K562 (cell line): ENCODE results near the gene KRT26. TPM values are rescaled to one million over a fixed set of nuclear protein-coding genes. Genes with fewer than 3 reads are reported as not detected.
A peak's percentile ranks its signal among the peaks of the same experiment; 100 is the strongest.

Source experiments
- AFF1 ChIP-seq, 2 experiments: fragments of 450-650 bp; IDR thresholded peaks; 2 replicates each; pipeline ENCODE4 v1.6.1; 2018; ENCODE audit warnings: mild to moderate bottlenecking in 2 of 2, low read depth in 1 of 2; ENCODE audit not compliant: partially characterized antibody in 2 of 2
- HNRNPLL ChIP-seq: fragments of 200-400 bp; formaldehyde crosslinking; IDR thresholded peaks from 2 replicates; pipeline ENCODE4 v1.6.1; 2017; ENCODE audit warnings: low read length, low read depth, mild to moderate bottlenecking; ENCODE audit not compliant: poor library complexity, severe bottlenecking
- NBN ChIP-seq: fragments of 450-650 bp; IDR thresholded peaks from 2 replicates; pipeline ENCODE4 v1.6.1; 2016; ENCODE audit warnings: low read depth, mild to moderate bottlenecking
- PML ChIP-seq: IDR thresholded peaks from 2 replicates; pipeline ENCODE4 v1.6.1; 2012; ENCODE audit warnings: low read length, inconsistent platforms
- RAD51 ChIP-seq: fragments of 450-650 bp; IDR thresholded peaks from 2 replicates; pipeline ENCODE4 v1.7.1; 2016; ENCODE audit warnings: low read depth, mild to moderate bottlenecking, borderline replicate concordance
- REST ChIP-seq, 2 experiments: fragments of 450-650 bp; formaldehyde crosslinking in 1 of 2; IDR thresholded peaks; 2 replicates each; pipeline versions ENCODE4 v1.4.0 to v1.6.1; 2014 to 2020; ENCODE audit warnings: mild to moderate bottlenecking in 2 of 2, borderline replicate concordance in 1 of 2, low read depth in 1 of 2
- SMAD4 ChIP-seq: fragments of 250-450 bp; sonication (Bioruptor Pico); conservative IDR thresholded peaks from 2 replicates; pipeline ENCODE4 v1.8.0; 2021; ENCODE audit warnings: inconsistent platforms, mild to moderate bottlenecking, moderate library complexity
- TAF1 ChIP-seq: IDR thresholded peaks from 2 replicates; pipeline ENCODE4 v1.6.1; 2011; ENCODE audit warnings: mild to moderate bottlenecking, low read length, moderate library complexity; ENCODE audit not compliant: insufficient read depth, control insufficient read depth, severe bottlenecking; ENCODE audit errors: extremely low read depth
- TOE1 ChIP-seq, 2 experiments: fragments of 450-650 bp in 1 of 2; sonication (generic) in 1 of 2; formaldehyde crosslinking in 1 of 2; IDR thresholded peaks; 2 replicates each; pipeline versions ENCODE4 v1.7.1 to v1.8.0; 2016 to 2022; ENCODE audit warnings: borderline replicate concordance in 2 of 2, mild to moderate bottlenecking in 2 of 2, antibody characterized with exemption in 1 of 2, inconsistent platforms in 1 of 2, low read depth in 1 of 2, missing genetic modification reagents in 1 of 2, moderate library complexity in 1 of 2
- polyA plus RNA-seq, 8 experiments: library from polyadenylated mRNA; depleted of rRNA in 4 of 8; stranded (reverse) in 5 of 8; unstranded in 3 of 8; fragments of >200 nt; fragmentation: Nextera tagmentation in 2 of 8; fragmentation: Illumina TruSeq in 1 of 8; extraction: Ambion mirVana in 2 of 8; extraction: Trizol in 1 of 8; gene quantifications; 2 replicates each; pipeline versions ENCODE4 v1.2.1 to v1.2.3, GENCODE V29; 2011 to 2014; ENCODE audit warnings: inconsistent platforms in 1 of 8, missing spikeins in 1 of 8
- total RNA-seq, 7 experiments: library from RNA; depleted of rRNA in 6 of 7; stranded (reverse); fragments of >200 nt in 6 of 7; fragmentation: Illumina TruSeq in 2 of 7; extraction: Trizol in 2 of 7; gene quantifications; 2 replicates each; pipeline versions ENCODE4 v1.2.1 to v1.2.3, GENCODE V29; 2011 to 2021; ENCODE audit warnings: low replicate concordance in 1 of 7

KRT26 gene
- total and polyA plus RNA-seq, 9 of the 15 experiments (the other 6 are each of a cell fraction or from before 2014, with no cell fraction given), result not detected

DNA sequence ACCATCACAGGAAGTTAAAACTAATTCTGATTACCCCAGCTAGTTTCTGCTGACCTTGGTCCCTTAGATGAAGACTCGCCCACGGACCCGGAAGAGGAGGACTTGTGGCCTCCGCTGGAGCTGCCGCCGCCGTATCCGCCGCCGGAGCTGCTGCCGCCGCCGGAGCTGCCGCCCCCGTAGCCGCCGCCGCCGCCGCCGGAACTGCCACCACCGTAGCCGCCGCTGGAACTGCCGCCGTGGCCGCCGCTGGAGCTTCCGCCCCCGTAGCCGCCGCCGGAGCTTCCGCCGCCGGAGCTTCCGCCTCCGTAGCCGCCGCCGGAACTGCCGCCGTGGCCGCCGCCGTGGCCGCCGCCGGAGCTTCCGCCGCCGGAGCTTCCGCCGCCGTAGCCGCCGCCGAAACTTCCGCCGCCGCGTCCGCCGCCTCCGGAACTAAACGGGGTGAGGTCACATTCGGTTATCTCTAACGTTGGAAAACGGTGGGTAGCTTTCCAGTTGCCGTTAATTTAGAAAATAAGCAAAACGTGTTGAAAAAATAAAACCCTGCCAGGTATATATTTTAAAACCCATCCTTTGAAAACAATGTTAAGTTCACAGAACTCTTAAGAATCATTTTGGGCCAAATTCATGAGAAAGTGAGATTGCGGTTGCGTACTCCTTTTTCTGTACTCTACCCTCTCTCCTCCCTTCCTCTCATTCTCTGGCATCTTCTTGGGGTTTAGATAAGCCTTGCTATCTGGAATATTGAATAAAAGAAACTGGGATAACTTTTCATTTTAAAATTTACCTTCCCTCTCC lies 46.9 kb upstream of the KRT26 start (continued):
- peak; percentile 38 for TF ChIP-seq REST (IDR thresholded peaks at IDR 0.05; ENCODE audit: borderline replicate concordance)
- TF ChIP-seq REST (CRISPR knock-in tag; IDR thresholded peaks at IDR 0.05; ENCODE audit: low read depth), result no peak
- 0 out of 2 replicates have a peak, but pooled peaks have one; percentile 35 for TF ChIP-seq TOE1 (IDR thresholded peaks at IDR 0.05; ENCODE audit: borderline replicate concordance)
- no peak for TF ChIP-seq TOE1 (CRISPR knock-in tag; IDR thresholded peaks at IDR 0.05; ENCODE audit: borderline replicate concordance, low read depth)
- peak; percentile 93 for TF ChIP-seq HNRNPLL
- TF ChIP-seq RAD51, result 0 out of 2 replicates have a peak, but pooled peaks have one; percentile 23
- peak; percentile 77; the same call in 1 of the 2 replicates for TF ChIP-seq PML
- peak; percentile 52 for TF ChIP-seq SMAD4
- peak; percentile 84 for TF ChIP-seq TAF1
- TF ChIP-seq AFF1 (IDR thresholded peaks at IDR 0.05; ENCODE audit: low read depth in 1 of 2, partially characterized antibody in 2 of 2), result peak; percentile 72 to 88
- peak; percentile 52 for TF ChIP-seq NBN
